Amniotic stem cell (primary cell): Measurements from ENCODE around the gene CDYL.

Experiments used
- DNase-seq: peaks from one replicate; lab custom pipeline; 2025; lab: John Stamatoyannopoulos, UW

The CDYL gene

GRCh38 chr6:4908062-4908461 is 131.9 kb downstream of the CDYL start:
- no peak for DNase-seq

GRCh38 chr6:4909063-4909706 is 133.0 kb downstream of the CDYL start:
- no peak for DNase-seq

- no peak for DNase-seq
These were observed 134.0 kb downstream of the CDYL start for GRCh38 chr6:4910037-4910760.

- no peak for DNase-seq
These were observed 136.4 kb downstream of the CDYL start for GRCh38 chr6:4912559-4912958.

- no peak for DNase-seq
These were observed 137.7 kb downstream of the CDYL start for GRCh38 chr6:4913705-4914419.

- DNase-seq: no peak
These were observed 138.4 kb downstream of the CDYL start for GRCh38 chr6:4914420-4915159.

- DNase-seq: no peak
These were observed 140.9 kb downstream of the CDYL start for GRCh38 chr6:4916954-4917561.

GRCh38 chr6:4920914-4921410 is 144.8 kb downstream of the CDYL start:
- no peak for DNase-seq

- DNase-seq: no peak
These were observed 146.4 kb downstream of the CDYL start for GRCh38 chr6:4922488-4923037.

GRCh38 chr6:4923081-4923480 is 146.9 kb downstream of the CDYL start:
- DNase-seq: no peak

- DNase-seq: no peak
These were observed 148.6 kb downstream of the CDYL start for GRCh38 chr6:4924661-4925271.

- no peak for DNase-seq
These were observed 149.4 kb downstream of the CDYL start for GRCh38 chr6:4925580-4925979.

GRCh38 chr6:4928426-4928825 is 152.2 kb downstream of the CDYL start:
- DNase-seq: no peak

GRCh38 chr6:4929097-4929718 is 153.0 kb downstream of the CDYL start:
- DNase-seq: no peak

GRCh38 chr6:4930025-4930691 is 154.0 kb downstream of the CDYL start:
- no peak for DNase-seq

GRCh38 chr6:4931530-4932227 is 155.5 kb downstream of the CDYL start:
- no peak for DNase-seq

- no peak for DNase-seq
These were observed 156.2 kb downstream of the CDYL start for GRCh38 chr6:4932228-4932903.

- no peak for DNase-seq
These were observed 159.3 kb downstream of the CDYL start for GRCh38 chr6:4935486-4935885.
